Measurements from ENCODE around the gene AMD1. TPM values are rescaled to one million over a fixed set of nuclear protein-coding genes. Genes with fewer than 3 reads are reported as not detected.

Gene AMD1
- total and polyA plus RNA-seq, 9 of the 15 experiments (the other 6 are each of a cell fraction or from before 2014, with no cell fraction given) = 60.0 to 151 (median 85.6) TPM

GRCh38 chr6:110873981-110874879 is at the start of gene AMD1 (continued):
- TF ChIP-seq PHF8 (IDR thresholded peaks at IDR 0.05; ENCODE audit: borderline replicate concordance, low read length) (peak; percentile 85), AFF1 (IDR thresholded peaks at IDR 0.05; ENCODE audit: low read depth in 1 of 2, partially characterized antibody in 2 of 2) (peak in 1 of 2 experiments; percentile 74), HDAC2 (IDR thresholded peaks at IDR 0.05) (peak; percentile 29), MNT (conservative IDR thresholded peaks at IDR 0.05) (peak; percentile 49 to 68; a peak in 3 of 4 replicates), PURB (CRISPR knock-in tag; IDR thresholded peaks at IDR 0.05; ENCODE audit: low read depth) (no peak), TEAD4 (IDR thresholded peaks at IDR 0.05; ENCODE audit: low read length) (peak; percentile 65), TEAD4 (CRISPR knock-in tag; IDR thresholded peaks at IDR 0.05; ENCODE audit: borderline replicate concordance) (no peak), ZNF3 (CRISPR knock-in tag; IDR thresholded peaks at IDR 0.05) (no peak), E4F1 (CRISPR knock-in tag; IDR thresholded peaks at IDR 0.05; ENCODE audit: borderline replicate concordance) (no peak), TCF7 (IDR thresholded peaks at IDR 0.05; ENCODE audit: borderline replicate concordance) (peak; percentile 63; the same call in 1 of the 2 replicates), ZNF707 (CRISPR knock-in tag; conservative IDR thresholded peaks at IDR 0.05) (no peak), NELFE (IDR thresholded peaks at IDR 0.05; ENCODE audit: insufficient read depth, insufficient read length) (peak; percentile 82), FIP1L1 (IDR thresholded peaks at IDR 0.05; ENCODE audit: low read depth, low read length, poor library complexity, severe bottlenecking) (no peak), ZNF444 (CRISPR knock-in tag; IDR thresholded peaks at IDR 0.05) (no peak)
